IMR-90 (cell line): Measurements from ENCODE around the gene CD34. TPM values are rescaled to one million over a fixed set of nuclear protein-coding genes. Genes with fewer than 3 reads are reported as not detected.

Source experiments
- ATAC-seq: fragments of 200-7000 bp; cut with Tn5 transposase; 2 replicates; pipeline ENCODE4 v1.9.1; 2020; ENCODE audit warnings: low read depth, mild to moderate bottlenecking, moderate library complexity
- BruUV-seq: library from RNA; stranded (reverse); fragments of 400-500 nt; replicated peaks from 2 replicates; lab custom pipeline; 2021; lab: Mats Ljungman, UMichigan
- CTCF ChIA-PET: fragments of 300-600 bp; formaldehyde crosslinking; extraction: SDS; loops from one replicate; lab custom pipeline; 2021; ENCODE audit warnings: antibody characterized with exemption; lab: Yijun Ruan, JAX
- POLR2A ChIA-PET: fragments of 300-600 bp; sonication (Branson Sonifier 250); formaldehyde crosslinking; loops from one replicate; lab custom pipeline; 2022; ENCODE audit warnings: antibody characterized with exemption; ENCODE audit not compliant: unreplicated experiment; lab: Charles Lee
- DNase-seq: peaks from one replicate; pipeline ENCODE4 v3.0.0; 2013
- H2AFZ ChIP-seq: replicated peaks from 2 replicates; pipeline ENCODE3; 2013; ENCODE audit warnings: low read length, mild to moderate bottlenecking; ENCODE audit not compliant: poor library complexity
- H2AK5ac ChIP-seq: 2 replicates; pipeline ENCODE4 v1.6.1; 2013; ENCODE audit warnings: low read depth, low read length, inconsistent platforms
- H2AK9ac ChIP-seq: replicated peaks from 2 replicates; pipeline ENCODE3; 2013; ENCODE audit warnings: mild to moderate bottlenecking, low read depth, low read length, moderate library complexity; ENCODE audit not compliant: poor library complexity
- H2BK120ac ChIP-seq: 2 replicates; pipeline ENCODE4 v1.6.1; 2013; ENCODE audit warnings: low read depth, low read length, inconsistent platforms
- H2BK15ac ChIP-seq: 3 replicates; pipeline ENCODE4 v1.6.1; 2013; ENCODE audit warnings: low read depth, low read length, inconsistent platforms
- H2BK20ac ChIP-seq: 2 replicates; pipeline ENCODE4 v1.6.1; 2013; ENCODE audit warnings: low read depth, mild to moderate bottlenecking, inconsistent platforms, low read length, moderate library complexity
- H2BK5ac ChIP-seq: 2 replicates; pipeline ENCODE4 v1.6.1; 2013; ENCODE audit warnings: mild to moderate bottlenecking, low read depth, low read length, inconsistent platforms; ENCODE audit not compliant: poor library complexity, severe bottlenecking
- H3K14ac ChIP-seq: replicated peaks from 2 replicates; pipeline ENCODE4 v1.6.1; 2013; ENCODE audit warnings: low read depth, low read length, inconsistent platforms
- H3K18ac ChIP-seq: 2 replicates; pipeline ENCODE4 v1.6.1; 2013; ENCODE audit warnings: low read depth, low read length, control low read depth
- H3K23ac ChIP-seq: 2 replicates; pipeline ENCODE4 v1.6.1; 2013; ENCODE audit warnings: low read depth, low read length, inconsistent platforms
- H3K27ac ChIP-seq: 2 replicates; pipeline ENCODE4 v1.5.1; 2013; ENCODE audit warnings: mild to moderate bottlenecking, control low read depth, low read length; ENCODE audit not compliant: insufficient read depth
- H3K27me3 ChIP-seq: 2 replicates; pipeline ENCODE4 v1.6.1; 2013; ENCODE audit warnings: low read length; ENCODE audit not compliant: control insufficient read depth, insufficient read depth
- H3K36me3 ChIP-seq: 2 replicates; pipeline ENCODE4 v1.6.1; 2013; ENCODE audit warnings: low read length, mixed read lengths; ENCODE audit not compliant: control insufficient read depth, insufficient read depth
- H3K4ac ChIP-seq: 2 replicates; pipeline ENCODE4 v1.6.1; 2013; ENCODE audit warnings: low read depth, low read length, inconsistent platforms
- H3K4me1 ChIP-seq: 2 replicates; pipeline ENCODE4 v1.6.1; 2013; ENCODE audit warnings: low read length, mixed read lengths; ENCODE audit not compliant: control insufficient read depth, insufficient read depth
- H3K4me2 ChIP-seq: 2 replicates; pipeline ENCODE4 v1.6.1; 2013; ENCODE audit warnings: low read depth, mild to moderate bottlenecking, control low read depth, low read length, moderate library complexity
- H3K4me3 ChIP-seq: 2 replicates; pipeline ENCODE4 v1.5.1; 2013; ENCODE audit warnings: low read depth, mild to moderate bottlenecking, control low read depth, low read length, moderate library complexity; ENCODE audit not compliant: insufficient read depth
- H3K56ac ChIP-seq: 2 replicates; pipeline ENCODE4 v1.6.1; 2013; ENCODE audit warnings: low read length, inconsistent platforms; ENCODE audit not compliant: insufficient read depth; ENCODE audit errors: extremely low read depth
- H3K79me1 ChIP-seq, 2 experiments: 2 replicates each; pipeline ENCODE4 v1.6.1; 2013; ENCODE audit warnings: low read length in 2 of 2, inconsistent platforms in 1 of 2, low read depth in 1 of 2
- H3K9ac ChIP-seq: 2 replicates; pipeline ENCODE4 v1.6.1; 2013; ENCODE audit warnings: low read depth, low read length, control low read depth
- H3K9me1 ChIP-seq: 2 replicates; pipeline ENCODE4 v1.6.1; 2013; ENCODE audit warnings: low read length, inconsistent platforms; ENCODE audit not compliant: insufficient read depth
- H3K9me3 ChIP-seq: 2 replicates; pipeline ENCODE4 v1.6.1; 2013; ENCODE audit warnings: low read length; ENCODE audit not compliant: control insufficient read depth, insufficient read depth
- H4K20me1 ChIP-seq: 2 replicates; pipeline ENCODE4 v1.6.1; 2013; ENCODE audit warnings: low read length, inconsistent platforms; ENCODE audit not compliant: insufficient read depth
- H4K5ac ChIP-seq: 2 replicates; pipeline ENCODE4 v1.6.1; 2013; ENCODE audit warnings: mild to moderate bottlenecking, low read depth, low read length, control low read depth
- H4K8ac ChIP-seq, 2 experiments: 2 replicates each; pipeline ENCODE4 v1.6.1; 2013; ENCODE audit warnings: low read depth in 2 of 2, low read length in 2 of 2, control low read depth in 1 of 2, inconsistent platforms in 1 of 2
- H4K91ac ChIP-seq: 2 replicates; pipeline ENCODE4 v1.6.1; 2013; ENCODE audit warnings: low read depth, low read length, inconsistent platforms; ENCODE audit not compliant: insufficient read depth
- BHLHE40 ChIP-seq: fragments of 150-350 bp; IDR thresholded peaks from 2 replicates; pipeline ENCODE4 v1.6.1; 2016; ENCODE audit warnings: mild to moderate bottlenecking, low read depth, low read length
- CEBPB ChIP-seq: IDR thresholded peaks from 2 replicates; pipeline ENCODE4 v1.6.1; 2012; ENCODE audit warnings: low read depth, low read length, improper control_type of control experiment
- CHD1 ChIP-seq: IDR thresholded peaks from 2 replicates; pipeline ENCODE4 v1.6.1; 2012; ENCODE audit warnings: low read depth, low read length, improper control_type of control experiment
- CTCF ChIP-seq: conservative IDR thresholded peaks from 2 replicates; pipeline ENCODE4 v1.5.1; 2012; ENCODE audit warnings: mild to moderate bottlenecking, low read depth, low read length, improper control_type of control experiment
- FOS ChIP-seq: fragments of 150-350 bp; IDR thresholded peaks from 2 replicates; pipeline ENCODE4 v1.6.1; 2016; ENCODE audit warnings: low read depth, low read length
- MAFK ChIP-seq: IDR thresholded peaks from 2 replicates; pipeline ENCODE4 v1.6.1; 2012; ENCODE audit warnings: low read depth, low read length, improper control_type of control experiment
- NFE2L2 ChIP-seq: fragments of 150-350 bp; IDR thresholded peaks from 2 replicates; pipeline ENCODE4 v1.6.1; 2016; ENCODE audit warnings: low read depth, mild to moderate bottlenecking, low read length
- POLR2A ChIP-seq: IDR thresholded peaks from 2 replicates; pipeline ENCODE4 v1.6.1; 2012; ENCODE audit warnings: mild to moderate bottlenecking, low read depth, low read length
- RAD21 ChIP-seq: IDR thresholded peaks from 2 replicates; pipeline ENCODE4 v1.6.1; 2012; ENCODE audit warnings: low read length, improper control_type of control experiment
- RCOR1 ChIP-seq: IDR thresholded peaks from 2 replicates; pipeline ENCODE4 v1.6.1; 2012; ENCODE audit warnings: mild to moderate bottlenecking, low read length, improper control_type of control experiment; ENCODE audit not compliant: insufficient replicate concordance
- RFX5 ChIP-seq: IDR thresholded peaks from 2 replicates; pipeline ENCODE4 v1.8.0; 2012; ENCODE audit warnings: low read depth, mild to moderate bottlenecking, low read length, moderate library complexity
- WGBS, 2 experiments: methylation state at CpG; one replicate each; pipeline versions ENCODE4 v1.1.5 to v1.1.7; 2013; ENCODE audit warnings: missing lambda C conversion rate in 2 of 2; ENCODE audit not compliant: insufficient read length in 1 of 2; ENCODE audit errors: extremely low coverage in 2 of 2; 5-methylcytosine and 5-hydroxymethylcytosine counted together
- dilution Hi-C: fragments of 300-500 bp; cut with HindIII; formaldehyde crosslinking; loops from one replicate; pipeline ENCODE4 v1.14.3; 2018; ENCODE audit warnings: low sequenced_read_pairs; ENCODE audit not compliant: unreplicated experiment
- in situ Hi-C: fragments of 300-500 bp; cut with MboI; formaldehyde crosslinking; loops from 3 replicates; pipeline ENCODE4 v1.14.3; 2019; ENCODE audit warnings: low sequenced_read_pairs, inconsistent platforms, mixed read lengths
- intact Hi-C: fragments of 100-400 bp; cut with micrococcal nuclease; formaldehyde crosslinking; loops from 2 replicates; pipeline ENCODE4 v1.10.0; 2022
- polyA plus RNA-seq, 3 experiments: library from polyadenylated mRNA; depleted of rRNA; stranded (reverse); fragments of >200 nt; gene quantifications; 2 replicates each; pipeline ENCODE4 v1.2.3, GENCODE V29; 2012; ENCODE audit warnings: low replicate concordance in 1 of 3
- total RNA-seq: library from RNA; depleted of rRNA; stranded (reverse); fragments of >200 nt; gene quantifications from 2 replicates; pipeline ENCODE4 v1.2.3, GENCODE V29; 2012
- TF ChIP-seq, protein P1 (sequence below): fragments of 150-350 bp; IDR thresholded peaks from 2 replicates; pipeline ENCODE4 v1.6.1; 2017; ENCODE audit warnings: mild to moderate bottlenecking, antibody characterized with exemption, low read length, low read depth

CD34 gene
- total and polyA plus RNA-seq, 2 of the 4 experiments (the other 2 are of a cell fraction) = 0.14 TPM; not detected in 1

DNA sequence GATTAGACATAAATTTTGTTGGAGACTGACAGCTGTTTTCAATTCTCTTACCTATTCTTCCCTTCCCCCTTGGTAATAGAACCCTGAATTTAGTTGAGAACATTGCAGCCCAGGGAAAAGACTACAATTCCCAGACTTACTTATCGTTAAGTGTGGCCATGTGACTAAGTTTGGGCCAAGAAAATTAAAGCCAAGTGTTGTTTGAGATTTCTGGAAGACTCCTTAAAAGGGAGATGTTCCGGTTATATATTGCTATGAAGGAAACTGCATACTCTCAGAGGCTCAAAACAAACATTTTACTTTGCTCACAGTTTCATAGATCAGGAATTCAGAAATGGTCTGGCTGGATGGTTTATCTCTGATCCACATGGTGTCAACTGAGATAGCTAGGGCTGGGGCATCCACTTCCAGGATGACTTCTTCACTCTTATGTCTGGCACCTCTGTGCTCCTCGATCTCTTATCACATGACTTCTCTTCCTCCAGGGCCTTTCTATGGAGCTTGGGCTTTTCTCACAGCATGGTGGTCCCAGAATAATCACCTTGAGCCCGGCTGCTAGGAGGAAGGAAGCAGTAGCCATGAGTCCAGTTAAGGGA lies 22.4 kb upstream of the CD34 start:
- TF ChIP-seq MAFK (no peak), FOS (no peak), POLR2A (no peak), CTCF (no peak), RAD21 (no peak), RFX5 (no peak), RCOR1 (no peak), NFE2L2 (no peak), CHD1 (no peak), CEBPB (no peak), BHLHE40 (no peak)
- TF ChIP-seq, protein P1, sequence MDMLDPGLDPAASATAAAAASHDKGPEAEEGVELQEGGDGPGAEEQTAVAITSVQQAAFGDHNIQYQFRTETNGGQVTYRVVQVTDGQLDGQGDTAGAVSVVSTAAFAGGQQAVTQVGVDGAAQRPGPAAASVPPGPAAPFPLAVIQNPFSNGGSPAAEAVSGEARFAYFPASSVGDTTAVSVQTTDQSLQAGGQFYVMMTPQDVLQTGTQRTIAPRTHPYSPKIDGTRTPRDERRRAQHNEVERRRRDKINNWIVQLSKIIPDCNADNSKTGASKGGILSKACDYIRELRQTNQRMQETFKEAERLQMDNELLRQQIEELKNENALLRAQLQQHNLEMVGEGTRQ = no peak; the same call in 1 of the 2 replicates
- H3K23ac ChIP-seq = no peak overlapping the region
- H2AFZ ChIP-seq = no peak overlapping the region
- H2BK120ac ChIP-seq = no peak overlapping the region
- ChIA-PET CTCF (no interaction called here), POLR2A (no interaction called here)
- H3K14ac ChIP-seq = no peak overlapping the region
- no peaks in the 10 kb centered on the region for H3K9me3 ChIP-seq
- no peak overlapping the region for H2AK9ac ChIP-seq
- no peak overlapping the region for H3K4me2 ChIP-seq
- no peak overlapping the region for H3K4ac ChIP-seq
- no peak overlapping the region for H2BK20ac ChIP-seq
- intact Hi-C loops = no loop called here
- H3K79me1 ChIP-seq = no peaks in the 10 kb centered on the region
- no peaks in the 10 kb centered on the region for H4K20me1 ChIP-seq
- H3K9me1 ChIP-seq = no peaks in the 10 kb centered on the region
- no peak overlapping the region for H3K56ac ChIP-seq
- no peak overlapping the region for H2AK5ac ChIP-seq
- H3K4me1 ChIP-seq = no peaks in the 10 kb centered on the region
- no peak overlapping the region for H3K4me3 ChIP-seq
- no peak overlapping the region for H4K91ac ChIP-seq
- dilution Hi-C loops = no loop called here
- no peak overlapping the region for H4K8ac ChIP-seq
- ATAC-seq = no peak
- H2BK5ac ChIP-seq = no peak overlapping the region
- WGBS, 2 experiments = no CpG with 5 or more reads among the region's 4 CpGs
- BruUV-seq = no TSS peak
- no peak for DNase-seq
- H2BK15ac ChIP-seq = no peak overlapping the region
- H3K27me3 ChIP-seq = no peaks in the 10 kb centered on the region
- H3K36me3 ChIP-seq = no peaks in the 10 kb centered on the region
- no peak overlapping the region for H3K27ac ChIP-seq
- no peak overlapping the region for H3K18ac ChIP-seq
- H4K5ac ChIP-seq = no peak overlapping the region
- in situ Hi-C loops = no loop called here
- H3K9ac ChIP-seq = no peak overlapping the region
